SK-N-MC (cell line): ENCODE measurements around the gene CALHM2.

ENCODE experiments used
- DNase-seq: peaks from one replicate; pipeline ENCODE4 v3.0.0-alpha.2; 2011; ENCODE audit warnings: low read depth, low spot score
- H3K27ac ChIP-seq: fragments of 200-600 bp; sonication (generic); 2 replicates; pipeline ENCODE4 v1.5.1; 2016; ENCODE audit warnings: mixed run types
- H3K36me3 ChIP-seq: fragments of 200-600 bp; sonication (generic); 2 replicates; pipeline ENCODE4 v1.6.1; 2017; ENCODE audit warnings: antibody characterized with exemption, low read length, mixed read lengths; ENCODE audit not compliant: insufficient read depth
- H3K4me3 ChIP-seq: fragments of 200-600 bp; sonication (generic); 2 replicates; pipeline ENCODE4 v1.5.1; 2016
- H3K9ac ChIP-seq: fragments of 200-600 bp; sonication (generic); 2 replicates; pipeline ENCODE4 v1.8.0; 2017; ENCODE audit warnings: mixed run types, mixed read lengths; ENCODE audit not compliant: insufficient read length
- H3K9me3 ChIP-seq: fragments of 200-600 bp; sonication (generic); 2 replicates; pipeline ENCODE4 v1.6.1; 2017; ENCODE audit warnings: low read depth, mild to moderate bottlenecking, antibody characterized with exemption, low read length, moderate library complexity, mixed read lengths
- EZH2 ChIP-seq: fragments of 200-600 bp; sonication (generic); IDR thresholded peaks from one replicate; pipeline ENCODE4 v1.6.1; 2017; ENCODE audit warnings: antibody characterized with exemption
- FOXP2 ChIP-seq: optimal IDR thresholded peaks from 2 replicates; pipeline ENCODE3; 2011; ENCODE audit warnings: mild to moderate bottlenecking, moderate library complexity; ENCODE audit not compliant: insufficient read depth; ENCODE audit errors: extremely low read length, control extremely low read depth
- POLR2AphosphoS5 ChIP-seq: IDR thresholded peaks from 2 replicates; pipeline ENCODE4 v1.6.1; 2012; ENCODE audit warnings: mild to moderate bottlenecking, low read depth, low read length, borderline replicate concordance

The CALHM2 gene

GRCh38 chr10:103480521-103480920 lies 28.4 kb upstream of the CALHM2 start:
- Histone ChIP-seq H3K27ac (no peak overlapping the region), H3K4me3 (no peak overlapping the region), H3K9me3 (no peaks in the 10 kb centered on the region), H3K9ac (no peak overlapping the region), H3K36me3 (no peaks in the 10 kb centered on the region)
- no peak for TF ChIP-seq POLR2AphosphoS5
- TF ChIP-seq EZH2: no peak
- no peak for TF ChIP-seq FOXP2
- DNase-seq: no peak

- no peak within 1 kb of the TSS for H3K27ac ChIP-seq
- DNase-seq: no peak
- no peaks in the 10 kb centered on the region for H3K9me3 ChIP-seq
- H3K36me3 ChIP-seq: no peaks in the 10 kb centered on the region
- TF ChIP-seq FOXP2: no peak
- TF ChIP-seq EZH2: no peak
- no peak for TF ChIP-seq POLR2AphosphoS5
- no peak within 1 kb of the TSS for H3K4me3 ChIP-seq
- H3K9ac ChIP-seq: no peak within 1 kb of the TSS
Observed at GRCh38 chr10:103479135-103479534, 27.0 kb upstream of the CALHM2 start, which contains the start of gene CALHM3. Gene CALHM3, minus strand, starts transcription at chr10:103479240. Its CDS starts 208 bp downstream, at chr10:103479032.

GRCh38 chr10:103478671-103479070 lies 26.5 kb upstream of the CALHM2 start:
- DNase-seq: no peak
- no peak overlapping the region for H3K4me3 ChIP-seq
- no peak overlapping the region for H3K9ac ChIP-seq
- no peak overlapping the region for H3K27ac ChIP-seq
- no peaks in the 10 kb centered on the region for H3K9me3 ChIP-seq
- no peaks in the 10 kb centered on the region for H3K36me3 ChIP-seq
- TF ChIP-seq POLR2AphosphoS5 (no peak), FOXP2 (no peak), EZH2 (no peak)

- Histone ChIP-seq H3K4me3 (no peak overlapping the region), H3K36me3 (no peaks in the 10 kb centered on the region), H3K9me3 (no peaks in the 10 kb centered on the region), H3K9ac (no peak overlapping the region), H3K27ac (no peak overlapping the region)
- no peak for TF ChIP-seq FOXP2
- no peak for TF ChIP-seq EZH2
- DNase-seq: no peak
Observed at GRCh38 chr10:103476046-103476768, 24.0 kb upstream of the CALHM2 start.

GRCh38 chr10:103475437-103475836 lies 23.3 kb upstream of the CALHM2 start:
- TF ChIP-seq FOXP2 (no peak), POLR2AphosphoS5 (no peak), EZH2 (no peak)

GRCh38 chr10:103474077-103474476 lies 21.9 kb upstream of the CALHM2 start:
- Histone ChIP-seq H3K9me3 (no peaks in the 10 kb centered on the region), H3K27ac (no peak overlapping the region), H3K9ac (no peak overlapping the region), H3K4me3 (no peak overlapping the region), H3K36me3 (no peaks in the 10 kb centered on the region)
- TF ChIP-seq FOXP2: no peak
- no peak for TF ChIP-seq POLR2AphosphoS5
- no peak for TF ChIP-seq EZH2
- no peak for DNase-seq

More at GRCh38 chr10:103475437-103475836, 23.3 kb upstream of the CALHM2 start:
- Histone ChIP-seq H3K4me3 (no peak overlapping the region), H3K9me3 (no peaks in the 10 kb centered on the region), H3K27ac (no peak overlapping the region), H3K9ac (no peak overlapping the region), H3K36me3 (no peaks in the 10 kb centered on the region)
- no peak for DNase-seq

- H3K9ac ChIP-seq: no peak overlapping the region
- DNase-seq: no peak
- H3K4me3 ChIP-seq: no peak overlapping the region
- H3K36me3 ChIP-seq: no peaks in the 10 kb centered on the region
- no peak overlapping the region for H3K27ac ChIP-seq
- TF ChIP-seq EZH2: no peak
- TF ChIP-seq FOXP2: no peak
- no peak for TF ChIP-seq POLR2AphosphoS5
- no peaks in the 10 kb centered on the region for H3K9me3 ChIP-seq
Observed at GRCh38 chr10:103473261-103473671, 21.1 kb upstream of the CALHM2 start.

GRCh38 chr10:103472005-103472404 lies 19.8 kb upstream of the CALHM2 start:
- DNase-seq: no peak
- TF ChIP-seq FOXP2 (no peak), EZH2 (no peak), POLR2AphosphoS5 (no peak)
- Histone ChIP-seq H3K27ac (no peak overlapping the region), H3K36me3 (no peaks in the 10 kb centered on the region), H3K4me3 (no peak overlapping the region), H3K9me3 (no peaks in the 10 kb centered on the region), H3K9ac (no peak overlapping the region)
